Loucy (cell line): ENCODE data around the gene ILF2.

Experiments
- CTCF ChIP-seq: fragments of 200-600 bp; sonication (generic); conservative IDR thresholded peaks from 2 replicates; pipeline ENCODE4 v1.5.1; 2014; ENCODE audit warnings: mild to moderate bottlenecking, antibody characterized with exemption, low read length
- EZH2phosphoT487 ChIP-seq: fragments of 200-600 bp; IDR thresholded peaks from 2 replicates; pipeline ENCODE4 v1.6.1; 2018; ENCODE audit warnings: antibody characterized with exemption, mild to moderate bottlenecking, moderate library complexity, borderline replicate concordance

- TF ChIP-seq CTCF (no peak), EZH2phosphoT487 (no peak)
Measured at GRCh38 chr1:153717330-153717729, 46.5 kb upstream of the ILF2 start.
